Activated CD4-positive, alpha-beta T cell treated with anti-CD3 and anti-CD28 coated beads, Interleukin-2, Interleukin-4, amounts not matched to agents 100 ng/mL and 50 ng/mL, durations not matched to agents 16 hours and 8 hours (primary cell): ENCODE data around the gene EPHB2.

ENCODE experiments used
- DNase-seq: peaks from one replicate; pipeline ENCODE4 v3.0.0-alpha.2; 2020; ENCODE audit warnings: low spot score

Gene EPHB2

DNA sequence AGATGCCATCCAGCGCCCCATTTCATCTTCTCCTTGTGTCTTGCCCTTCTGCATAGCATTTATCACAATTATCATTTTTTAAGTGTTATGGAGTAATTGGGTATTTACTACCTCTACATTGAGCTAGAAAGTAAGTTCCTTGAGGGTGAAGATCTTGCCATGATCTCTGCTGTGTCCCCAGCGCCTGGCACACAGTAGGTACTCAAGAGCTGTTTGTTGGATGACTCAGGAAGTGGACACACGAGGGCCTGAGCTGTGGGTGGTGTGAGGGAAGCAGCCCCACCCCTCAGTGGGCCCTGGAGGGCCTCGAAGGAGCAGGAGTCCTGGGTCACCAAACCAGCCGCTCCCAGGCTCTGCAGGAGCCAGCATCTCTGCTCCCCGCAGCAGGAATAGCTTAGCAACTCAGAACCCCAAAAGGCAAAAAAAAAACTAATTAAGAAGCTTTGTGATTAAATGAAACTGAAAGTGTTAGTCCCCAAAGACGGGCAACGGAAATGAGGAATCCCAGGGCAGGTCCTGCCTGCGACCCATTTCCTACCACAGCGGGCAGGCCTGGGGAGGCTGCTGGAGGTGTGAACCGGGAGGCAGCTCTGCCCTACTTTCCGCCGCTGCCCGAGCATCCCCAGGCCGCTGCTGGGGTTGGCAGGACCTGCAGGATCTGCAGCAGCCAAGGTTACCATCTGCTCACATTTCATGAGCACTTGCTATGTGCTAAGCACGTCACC lies 174.3 kb downstream of the EPHB2 start:
- peak; percentile 12 for DNase-seq

DNA sequence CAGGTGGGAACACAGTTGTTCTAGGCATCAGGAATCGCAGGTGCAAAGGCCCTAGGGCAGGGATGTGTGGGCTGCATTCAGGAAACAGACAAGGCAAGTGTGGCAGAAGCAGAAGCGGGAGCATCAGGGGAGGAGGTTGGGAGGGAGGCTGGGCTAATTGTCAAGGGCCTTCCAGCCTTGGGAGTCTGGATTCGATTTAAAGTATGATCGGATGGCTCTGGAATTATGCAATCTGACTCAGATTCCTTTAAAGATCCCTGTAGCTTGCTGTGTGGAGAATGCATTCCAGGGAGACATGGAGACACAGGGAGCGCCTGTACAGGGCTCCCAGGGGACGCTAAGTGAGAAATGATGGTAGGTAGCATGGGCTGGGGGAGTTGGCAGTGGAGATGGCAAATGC lies 175.6 kb downstream of the EPHB2 start:
- DNase-seq, result no peak

DNA sequence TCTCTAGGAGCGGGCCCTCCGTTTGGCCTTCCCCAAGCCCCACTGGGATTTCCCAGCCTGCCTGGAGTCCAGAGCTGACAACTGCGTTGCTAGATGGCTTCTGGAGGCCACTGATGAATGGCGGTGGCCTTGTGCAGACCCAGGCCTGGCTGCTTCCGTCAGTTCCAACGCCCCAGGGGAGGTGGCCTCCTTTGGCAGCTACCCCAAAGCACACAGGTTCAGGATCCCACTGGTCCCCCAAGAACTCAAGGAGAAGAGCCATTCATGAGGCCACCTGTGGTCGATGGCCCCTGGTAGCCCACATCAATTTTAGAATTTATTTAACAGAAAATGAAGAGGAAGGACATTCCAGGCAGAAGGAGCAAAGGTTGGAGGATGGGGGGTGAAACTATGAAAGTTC lies 176.9 kb downstream of the EPHB2 start:
- no peak for DNase-seq

DNA sequence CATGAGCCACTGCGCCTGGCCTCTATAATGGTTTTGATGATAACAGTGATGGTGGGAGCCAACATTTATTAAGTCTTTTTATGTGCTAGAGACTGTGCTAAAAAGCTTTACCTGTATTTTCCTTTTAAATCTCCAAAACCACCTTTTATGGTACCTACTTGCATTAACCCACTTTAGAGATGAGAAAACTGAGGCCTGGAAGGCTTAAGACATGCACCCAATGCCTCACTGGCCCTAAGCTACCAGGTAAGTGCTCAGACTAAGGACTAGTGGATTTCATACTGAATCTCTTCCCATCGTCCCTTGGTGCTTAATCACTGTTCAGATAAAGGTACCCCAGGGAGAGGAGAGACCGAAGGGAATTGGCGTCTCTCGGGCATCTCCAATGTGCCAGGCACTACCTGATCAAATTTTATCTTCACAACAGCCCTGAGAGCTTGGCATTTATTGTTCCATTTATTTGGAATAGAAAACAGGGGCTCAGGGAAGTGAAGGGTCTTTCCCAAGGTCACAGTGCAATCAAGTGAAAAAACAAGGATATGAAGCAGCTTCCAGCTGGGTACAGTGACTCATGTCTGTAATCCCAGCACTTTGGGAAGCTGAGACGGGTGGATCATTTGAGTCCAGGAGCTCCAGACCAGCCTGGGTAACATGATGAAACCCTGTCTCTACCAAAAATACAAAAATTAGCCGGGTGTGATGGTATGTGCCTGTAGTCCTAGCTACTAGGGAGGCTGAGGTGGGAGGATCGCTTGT lies 177.9 kb downstream of the EPHB2 start:
- DNase-seq, result no peak

DNA sequence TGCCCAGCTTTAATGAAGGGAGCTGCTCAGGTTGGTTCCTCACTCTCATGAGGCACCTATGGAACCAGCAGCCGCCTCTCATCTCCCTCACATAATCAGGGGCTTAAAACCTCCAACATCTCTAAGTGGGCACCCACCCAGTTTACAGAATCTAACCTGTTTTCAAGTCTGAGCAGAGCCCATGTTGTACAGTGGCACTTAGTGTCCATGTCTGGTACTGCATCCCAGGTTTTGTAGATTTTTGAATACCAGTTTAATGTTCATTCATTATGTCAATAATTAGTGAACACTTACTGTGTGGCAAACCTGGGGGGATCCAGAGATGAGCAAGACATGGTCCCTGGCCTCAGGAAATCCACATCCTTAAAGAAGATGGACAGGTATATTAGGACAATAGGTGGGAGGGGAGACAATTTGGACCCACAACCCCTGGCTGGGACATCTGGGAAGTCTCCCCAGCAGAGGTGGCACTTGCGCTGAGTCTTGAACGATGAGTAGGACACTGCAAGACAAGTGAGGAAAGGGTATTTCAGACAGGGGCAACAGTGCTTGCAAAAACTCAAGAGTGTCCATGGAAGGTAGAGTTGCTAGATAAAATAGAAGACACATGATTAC lies 178.7 kb downstream of the EPHB2 start:
- DNase-seq, result peak; percentile 9

DNA sequence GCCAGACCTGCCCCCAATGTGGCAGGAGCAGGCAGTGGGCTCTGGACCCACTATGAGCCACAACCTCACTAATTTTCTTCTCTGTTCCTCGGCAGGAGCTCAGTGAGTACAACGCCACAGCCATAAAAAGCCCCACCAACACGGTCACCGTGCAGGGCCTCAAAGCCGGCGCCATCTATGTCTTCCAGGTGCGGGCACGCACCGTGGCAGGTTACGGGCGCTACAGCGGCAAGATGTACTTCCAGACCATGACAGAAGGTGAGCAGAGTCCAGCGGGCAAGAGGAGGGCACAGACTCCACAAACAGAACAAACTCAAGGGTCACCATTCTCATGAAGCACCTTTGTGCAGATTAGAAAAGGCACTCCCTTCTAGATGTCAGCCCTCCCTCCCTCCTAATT lies 182.2 kb downstream of the EPHB2 start:
- no peak for DNase-seq

DNA sequence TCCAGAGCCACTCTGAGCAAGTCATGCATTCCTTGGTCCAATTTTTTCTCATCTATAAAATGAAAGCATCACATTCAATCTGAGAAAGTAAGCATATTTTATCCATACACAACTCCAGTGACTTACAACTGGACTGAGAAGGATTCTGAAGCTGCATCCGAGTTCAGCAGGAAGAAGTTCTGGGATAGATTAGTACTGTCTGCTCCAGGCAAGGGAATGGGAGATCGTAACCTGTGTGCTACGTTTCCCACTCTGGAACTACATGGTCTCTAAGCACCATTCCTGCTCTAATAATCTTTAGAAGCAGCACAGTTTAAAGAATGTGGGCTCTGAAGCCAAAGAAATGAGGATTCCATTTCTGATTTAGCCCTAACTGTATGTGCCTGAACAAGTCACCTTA lies 182.7 kb downstream of the EPHB2 start:
- DNase-seq, result no peak

DNA sequence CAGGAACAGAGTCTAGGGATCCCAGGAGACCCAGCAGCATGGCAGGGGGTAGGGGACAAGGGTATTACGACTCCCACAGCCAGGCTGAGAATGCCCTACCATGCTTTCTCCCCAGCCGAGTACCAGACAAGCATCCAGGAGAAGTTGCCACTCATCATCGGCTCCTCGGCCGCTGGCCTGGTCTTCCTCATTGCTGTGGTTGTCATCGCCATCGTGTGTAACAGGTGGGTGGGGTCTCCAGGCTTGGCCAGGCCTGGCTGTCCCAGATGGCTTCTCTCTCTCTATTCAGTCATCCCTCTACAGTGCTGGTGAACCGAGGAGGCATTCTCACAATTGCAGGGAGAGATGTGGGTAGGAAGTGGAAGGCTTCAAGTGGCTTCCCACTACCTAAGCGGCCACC lies 184.7 kb downstream of the EPHB2 start:
- no peak for DNase-seq

DNA sequence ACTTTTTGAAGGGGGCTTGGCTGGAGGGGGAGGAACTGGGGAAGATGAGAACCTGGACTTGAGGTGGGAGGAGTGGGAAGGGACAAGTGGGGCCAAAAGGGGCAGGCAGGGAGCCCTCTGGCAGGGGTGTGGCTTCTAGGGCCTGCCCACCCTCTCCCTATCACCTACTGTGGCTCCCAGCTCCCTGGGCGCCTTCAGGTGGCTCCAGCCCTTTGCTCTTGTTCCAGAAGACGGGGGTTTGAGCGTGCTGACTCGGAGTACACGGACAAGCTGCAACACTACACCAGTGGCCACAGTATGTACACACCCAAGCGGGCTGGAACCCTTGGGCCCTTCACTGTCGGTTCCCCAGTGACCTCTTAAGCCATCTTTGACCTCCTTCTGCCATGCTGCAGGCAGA lies 185.5 kb downstream of the EPHB2 start:
- DNase-seq, result no peak

DNA sequence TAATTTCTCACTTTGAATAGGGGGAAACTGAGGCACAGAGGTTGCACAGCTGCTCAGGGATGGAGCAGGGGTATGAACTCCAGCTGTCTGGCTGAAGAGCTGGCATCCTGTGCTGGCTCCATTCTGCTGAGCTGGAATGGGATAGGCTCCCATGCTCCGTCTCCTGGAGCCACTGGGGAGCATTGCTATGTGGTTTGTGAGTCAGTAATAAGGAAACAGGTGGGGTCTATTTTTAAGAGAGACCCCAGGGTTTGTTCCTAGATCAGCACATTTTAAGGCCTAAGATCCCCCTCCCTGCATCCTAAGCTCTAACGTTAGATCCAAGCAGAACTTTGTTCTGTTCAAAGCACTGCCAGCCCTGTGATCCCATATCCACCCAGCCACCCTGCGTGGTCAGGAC lies 189.8 kb downstream of the EPHB2 start:
- DNase-seq, result no peak

DNA sequence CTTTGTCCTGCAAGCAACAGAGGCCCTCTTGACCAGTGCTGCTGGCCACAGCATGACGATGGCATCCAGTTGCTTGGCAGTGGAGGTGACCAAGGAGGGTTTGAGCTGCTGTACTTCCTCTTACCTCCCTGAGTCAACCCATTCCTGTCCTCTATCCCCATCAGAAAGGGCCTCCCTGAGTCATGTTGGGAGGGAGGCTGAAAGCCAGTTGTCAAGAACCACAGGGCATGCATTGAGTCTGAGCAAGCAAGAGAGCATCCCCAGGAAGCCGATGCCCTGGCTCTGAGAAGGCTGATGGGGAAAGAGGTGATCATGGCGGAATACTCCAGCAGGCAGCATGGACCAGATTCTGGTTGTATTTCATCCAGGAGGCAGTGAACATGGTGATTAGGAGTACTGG lies 192.5 kb downstream of the EPHB2 start:
- DNase-seq, result no peak

DNA sequence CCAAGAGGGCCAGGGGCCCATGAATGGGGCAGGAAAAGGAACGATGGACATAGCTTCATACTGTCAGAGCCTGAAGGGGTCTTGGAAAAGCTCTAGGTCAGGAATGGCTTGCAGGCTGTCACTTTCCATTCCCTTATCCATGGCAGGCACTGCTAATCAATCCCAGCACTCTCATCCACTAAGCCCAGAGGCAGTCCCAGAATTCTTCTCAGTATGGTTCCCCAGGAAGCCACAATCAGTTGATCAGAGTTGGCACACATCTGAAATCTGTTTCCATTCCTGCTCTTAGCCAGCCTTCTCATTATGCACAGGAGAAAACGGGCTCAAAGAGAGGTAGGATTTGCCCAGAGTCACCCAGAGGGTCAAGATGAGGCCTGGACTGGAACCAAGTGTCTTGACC lies 196.3 kb downstream of the EPHB2 start:
- DNase-seq, result no peak

DNA sequence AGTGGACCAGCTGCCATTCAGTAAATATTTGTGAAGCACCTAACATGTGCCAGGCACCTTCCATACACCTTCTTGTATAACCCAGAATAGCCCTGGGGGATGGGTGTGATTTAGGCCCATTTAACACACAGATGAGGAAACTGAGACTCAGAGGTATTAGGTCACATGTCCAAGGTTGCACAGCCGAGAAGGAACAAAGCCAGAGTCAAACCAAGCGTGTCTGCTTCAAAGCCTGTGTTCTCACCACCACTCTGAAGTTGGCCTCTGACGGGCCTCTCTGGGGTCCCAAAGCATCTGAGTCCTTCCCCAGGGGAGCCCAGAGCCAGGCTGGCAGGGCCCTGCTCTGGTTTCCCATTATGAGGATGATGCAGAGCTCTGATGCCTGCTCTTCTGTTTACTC lies 196.9 kb downstream of the EPHB2 start:
- no peak for DNase-seq

DNA sequence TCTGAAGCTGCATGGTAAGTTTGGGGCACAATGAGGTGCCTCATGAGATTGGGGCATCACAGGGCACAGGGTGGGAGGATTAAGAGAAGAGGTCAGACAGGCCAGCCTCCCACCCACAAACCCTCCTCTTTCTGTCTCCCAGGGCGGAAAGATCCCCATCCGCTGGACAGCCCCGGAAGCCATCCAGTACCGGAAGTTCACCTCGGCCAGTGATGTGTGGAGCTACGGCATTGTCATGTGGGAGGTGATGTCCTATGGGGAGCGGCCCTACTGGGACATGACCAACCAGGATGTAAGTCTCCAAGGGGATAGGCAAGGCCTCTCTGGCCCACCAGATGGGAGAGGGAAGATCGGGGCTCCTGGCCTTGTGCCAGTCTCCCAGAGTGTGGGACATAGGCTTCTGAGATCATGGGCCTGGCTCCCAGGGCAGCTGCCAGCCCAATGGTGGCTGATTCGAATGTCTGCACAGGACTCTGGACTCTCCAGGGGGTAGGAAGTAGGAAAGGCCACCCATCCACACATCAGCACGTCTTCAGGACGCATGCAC lies 198.3 kb downstream of the EPHB2 start:
- no peak for DNase-seq

DNA sequence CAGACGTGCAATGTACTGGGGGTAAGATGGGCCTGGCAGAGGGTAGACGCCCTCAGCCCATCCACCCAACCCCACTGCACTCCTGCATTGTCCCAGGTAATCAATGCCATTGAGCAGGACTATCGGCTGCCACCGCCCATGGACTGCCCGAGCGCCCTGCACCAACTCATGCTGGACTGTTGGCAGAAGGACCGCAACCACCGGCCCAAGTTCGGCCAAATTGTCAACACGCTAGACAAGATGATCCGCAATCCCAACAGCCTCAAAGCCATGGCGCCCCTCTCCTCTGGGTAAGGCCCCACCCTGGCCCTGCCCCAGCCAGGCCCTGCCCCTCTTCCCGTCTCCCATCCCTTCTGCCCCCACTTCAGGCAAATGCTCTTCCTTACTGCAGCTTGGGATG lies 199.6 kb downstream of the EPHB2 start:
- no peak for DNase-seq

DNA sequence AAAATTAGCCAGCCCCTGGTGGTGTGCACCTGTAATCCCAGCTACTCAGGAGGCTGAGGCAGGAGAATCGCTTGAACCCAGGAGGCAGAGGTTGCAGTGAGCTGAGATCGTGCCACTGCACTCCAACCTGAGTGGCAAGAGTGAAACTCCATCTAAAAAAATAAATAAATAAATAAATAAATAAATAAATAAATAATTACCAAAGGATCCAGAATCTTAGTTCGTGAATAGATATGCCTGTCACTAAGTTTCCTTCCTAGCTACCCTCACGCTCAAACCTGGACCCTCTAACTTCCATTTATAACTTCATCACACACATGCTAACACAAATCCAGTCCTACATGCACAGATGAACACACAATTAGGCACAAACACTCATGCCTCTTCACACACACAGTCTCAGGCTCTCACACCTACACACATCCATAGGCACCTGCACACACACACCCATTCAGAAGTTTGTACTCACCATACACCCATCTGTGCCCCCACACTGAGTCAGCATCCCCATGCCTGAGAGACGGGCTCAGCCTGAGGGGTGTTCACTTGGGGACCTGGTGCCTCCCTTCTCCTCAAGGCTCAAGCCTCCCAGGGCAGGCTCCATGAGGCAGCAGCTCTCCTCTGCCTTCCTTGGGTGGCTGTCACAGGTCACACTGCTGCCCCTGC lies 200.5 kb downstream of the EPHB2 start:
- no peak for DNase-seq

DNA sequence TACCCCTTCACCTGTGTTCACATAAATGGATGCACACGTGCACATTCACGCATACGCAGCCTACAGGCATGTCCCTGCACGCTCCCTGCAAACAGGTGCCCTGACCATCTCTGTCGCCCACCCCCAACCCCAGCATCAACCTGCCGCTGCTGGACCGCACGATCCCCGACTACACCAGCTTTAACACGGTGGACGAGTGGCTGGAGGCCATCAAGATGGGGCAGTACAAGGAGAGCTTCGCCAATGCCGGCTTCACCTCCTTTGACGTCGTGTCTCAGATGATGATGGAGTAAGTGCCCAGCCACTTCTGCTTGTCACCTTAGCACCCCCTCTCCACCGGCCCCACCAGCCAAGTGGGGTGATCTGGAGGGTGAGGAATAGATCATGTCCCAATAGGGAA lies 201.7 kb downstream of the EPHB2 start:
- no peak for DNase-seq

DNA sequence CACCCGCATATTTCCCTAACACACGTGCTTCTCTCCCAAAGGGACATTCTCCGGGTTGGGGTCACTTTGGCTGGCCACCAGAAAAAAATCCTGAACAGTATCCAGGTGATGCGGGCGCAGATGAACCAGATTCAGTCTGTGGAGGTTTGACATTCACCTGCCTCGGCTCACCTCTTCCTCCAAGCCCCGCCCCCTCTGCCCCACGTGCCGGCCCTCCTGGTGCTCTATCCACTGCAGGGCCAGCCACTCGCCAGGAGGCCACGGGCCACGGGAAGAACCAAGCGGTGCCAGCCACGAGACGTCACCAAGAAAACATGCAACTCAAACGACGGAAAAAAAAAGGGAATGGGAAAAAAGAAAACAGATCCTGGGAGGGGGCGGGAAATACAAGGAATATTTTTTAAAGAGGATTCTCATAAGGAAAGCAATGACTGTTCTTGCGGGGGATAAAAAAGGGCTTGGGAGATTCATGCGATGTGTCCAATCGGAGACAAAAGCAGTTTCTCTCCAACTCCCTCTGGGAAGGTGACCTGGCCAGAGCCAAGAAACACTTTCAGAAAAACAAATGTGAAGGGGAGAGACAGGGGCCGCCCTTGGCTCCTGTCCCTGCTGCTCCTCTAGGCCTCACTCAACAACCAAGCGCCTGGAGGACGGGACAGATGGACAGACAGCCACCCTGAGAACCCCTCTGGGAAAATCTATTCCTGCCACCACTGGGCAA lies 202.9 kb downstream of the EPHB2 start:
- DNase-seq, result no peak

DNA sequence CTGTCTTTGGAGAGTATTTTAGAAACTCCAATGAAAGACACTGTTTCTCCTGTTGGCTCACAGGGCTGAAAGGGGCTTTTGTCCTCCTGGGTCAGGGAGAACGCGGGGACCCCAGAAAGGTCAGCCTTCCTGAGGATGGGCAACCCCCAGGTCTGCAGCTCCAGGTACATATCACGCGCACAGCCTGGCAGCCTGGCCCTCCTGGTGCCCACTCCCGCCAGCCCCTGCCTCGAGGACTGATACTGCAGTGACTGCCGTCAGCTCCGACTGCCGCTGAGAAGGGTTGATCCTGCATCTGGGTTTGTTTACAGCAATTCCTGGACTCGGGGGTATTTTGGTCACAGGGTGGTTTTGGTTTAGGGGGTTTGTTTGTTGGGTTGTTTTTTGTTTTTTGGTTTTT lies 203.5 kb downstream of the EPHB2 start:
- DNase-seq, result no peak

DNA sequence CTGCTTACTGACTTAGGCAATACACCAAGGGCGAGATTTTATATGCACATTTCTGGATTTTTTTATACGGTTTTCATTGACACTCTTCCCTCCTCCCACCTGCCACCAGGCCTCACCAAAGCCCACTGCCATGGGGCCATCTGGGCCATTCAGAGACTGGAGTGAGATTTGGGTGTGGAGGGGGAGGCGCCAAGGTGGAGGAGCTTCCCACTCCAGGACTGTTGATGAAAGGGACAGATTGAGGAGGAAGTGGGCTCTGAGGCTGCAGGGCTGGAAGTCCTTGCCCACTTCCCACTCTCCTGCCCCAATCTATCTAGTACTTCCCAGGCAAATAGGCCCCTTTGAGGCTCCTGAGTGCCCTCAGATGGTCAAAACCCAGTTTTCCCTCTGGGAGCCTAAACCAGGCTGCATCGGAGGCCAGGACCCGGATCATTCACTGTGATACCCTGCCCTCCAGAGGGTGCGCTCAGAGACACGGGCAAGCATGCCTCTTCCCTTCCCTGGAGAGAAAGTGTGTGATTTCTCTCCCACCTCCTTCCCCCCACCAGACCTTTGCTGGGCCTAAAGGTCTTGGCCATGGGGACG lies 204.1 kb downstream of the EPHB2 start:
- DNase-seq, result no peak

DNA sequence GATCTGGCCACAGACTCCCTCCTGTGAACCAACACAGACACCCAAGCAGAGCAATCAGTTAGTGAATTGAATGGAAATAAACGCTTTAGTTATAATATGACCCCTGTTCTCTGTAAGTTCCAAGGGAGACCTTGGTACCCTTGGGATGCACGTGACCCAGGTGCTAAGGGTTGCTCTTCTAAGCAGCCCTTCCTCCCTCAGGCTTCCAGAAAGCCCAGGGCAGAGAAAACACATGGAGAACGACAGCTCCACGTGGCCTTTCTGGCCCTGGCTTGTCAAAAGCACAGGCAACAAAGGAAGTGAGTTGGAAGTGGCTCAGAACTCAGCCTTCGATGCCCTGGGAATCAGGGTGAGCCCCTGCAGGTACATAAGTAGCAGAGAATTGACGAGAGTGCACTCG lies 204.6 kb downstream of the EPHB2 start:
- no peak for DNase-seq
